Fibroblast of lung (primary cell): ENCODE measurements around the gene KIF16B. TPM values are rescaled to one million over a fixed set of nuclear protein-coding genes. Genes with fewer than 3 reads are reported as not detected.
"Not testable (repeated sequence)": the region's sequence is repeated elsewhere in the genome, so short reads cannot be mapped to it uniquely, and the experiment has no call there.

Source experiments
- DNase-seq, 2 donors: peaks; one replicate each; pipeline versions ENCODE4 v3.0.0 to v3.0.0-alpha.2; 2010; ENCODE audit warnings: low read depth in 2 of 2
- H2AFZ ChIP-seq: 2 replicates; pipeline ENCODE4 v1.5.1; 2012; ENCODE audit warnings: low read length, control low read depth, inconsistent platforms
- H3K27ac ChIP-seq: 2 replicates; pipeline ENCODE4 v1.5.1; 2011; ENCODE audit warnings: low read length, control low read depth; ENCODE audit not compliant: insufficient read depth
- H3K27me3 ChIP-seq: 2 replicates; pipeline ENCODE4 v1.5.1; 2011; ENCODE audit warnings: mild to moderate bottlenecking, low read length; ENCODE audit not compliant: control insufficient read depth, insufficient read depth
- H3K36me3 ChIP-seq: 2 replicates; pipeline ENCODE4 v1.5.1; 2011; ENCODE audit warnings: low read length; ENCODE audit not compliant: control insufficient read depth, insufficient read depth
- H3K4me1 ChIP-seq: 2 replicates; pipeline ENCODE4 v1.5.1; 2011; ENCODE audit warnings: low read length; ENCODE audit not compliant: control insufficient read depth, insufficient read depth; ENCODE audit errors: extremely low read depth
- H3K4me2 ChIP-seq: 2 replicates; pipeline ENCODE4 v1.5.1; 2011; ENCODE audit warnings: low read length, control low read depth; ENCODE audit not compliant: insufficient read depth; ENCODE audit errors: extremely low read depth
- H3K4me3 ChIP-seq, 4 experiments: fragments of 200-600 bp in 1 of 4; sonication (generic) in 1 of 4; replicated peaks in 1 of 4; 2 replicates each; pipeline ENCODE4 v1.5.1; 2011 to 2016; ENCODE audit warnings: low read length in 4 of 4, low read depth in 3 of 4, mild to moderate bottlenecking in 3 of 4, control low read depth in 2 of 4, inconsistent platforms in 1 of 4, mixed read lengths in 1 of 4; ENCODE audit not compliant: insufficient read depth in 1 of 4; ENCODE audit errors: control extremely low read depth in 1 of 4
- H3K79me2 ChIP-seq: 2 replicates; pipeline ENCODE4 v1.5.1; 2012; ENCODE audit warnings: mild to moderate bottlenecking, low read length, inconsistent platforms; ENCODE audit not compliant: control insufficient read depth, insufficient read depth
- H3K9ac ChIP-seq: 2 replicates; pipeline ENCODE4 v1.5.1; 2011; ENCODE audit warnings: mild to moderate bottlenecking, low read length, control low read depth; ENCODE audit not compliant: insufficient read depth
- H3K9me3 ChIP-seq: 2 replicates; pipeline ENCODE4 v1.5.1; 2012; ENCODE audit warnings: low read depth, low read length; ENCODE audit not compliant: control insufficient read depth, insufficient read depth
- H4K20me1 ChIP-seq: 2 replicates; pipeline ENCODE4 v1.5.1; 2011; ENCODE audit warnings: low read length; ENCODE audit not compliant: control insufficient read depth, insufficient read depth; ENCODE audit errors: extremely low read depth
- CTCF ChIP-seq, 2 donors: IDR thresholded peaks in 1 of 2; conservative IDR thresholded peaks in 1 of 2; 1 replicate in 1 of 2; 2 replicates in 1 of 2; pipeline ENCODE4 v1.5.1; 2011 to 2012; ENCODE audit warnings: low read length in 2 of 2, control low read depth in 1 of 2, inconsistent platforms in 1 of 2, low read depth in 1 of 2, mild to moderate bottlenecking in 1 of 2
- EZH2 ChIP-seq: IDR thresholded peaks from 2 replicates; pipeline ENCODE4 v1.5.1; 2012; ENCODE audit warnings: low read length, control low read depth, mild to moderate bottlenecking; ENCODE audit errors: missing control alignments
- polyA plus RNA-seq, 2 donors: library from polyadenylated mRNA; depleted of rRNA in 1 of 2; stranded (reverse) in 1 of 2; unstranded in 1 of 2; fragments of >200 nt; gene quantifications; 2 replicates each; pipeline ENCODE4 v1.2.1, GENCODE V29; 2011 to 2012; ENCODE audit warnings: missing spikeins in 1 of 2
- total RNA-seq: library from RNA; depleted of rRNA; stranded (reverse); fragments of >200 nt; gene quantifications from 2 replicates; pipeline ENCODE4 v1.2.1, GENCODE V29; 2014

KIF16B gene
- total and polyA plus RNA-seq, 2 donors (not counting 1 experiment from before 2014, with no cell fraction given): 7.7 to 17.3 TPM

- no peaks in the 10 kb centered on the region for H3K9me3 ChIP-seq
- no peaks in the 10 kb centered on the region for H3K36me3 ChIP-seq
- H3K9ac ChIP-seq: no peak overlapping the region
- no peak overlapping the region for H2AFZ ChIP-seq
- no peaks in the 10 kb centered on the region for H3K79me2 ChIP-seq
- no peaks in the 10 kb centered on the region for H3K4me1 ChIP-seq
- no peak overlapping the region for H3K4me3 ChIP-seq
- H3K4me2 ChIP-seq: no peak overlapping the region
- H3K27ac ChIP-seq: no peak overlapping the region
- no peak for TF ChIP-seq CTCF (conservative IDR thresholded peaks at IDR 0.05 in 1 of 2, IDR thresholded peaks at IDR 0.05 in 1 of 2; ENCODE audit: low read depth in 1 of 2, low read length in 2 of 2)
- TF ChIP-seq EZH2: no peak
- H4K20me1 ChIP-seq: no peaks in the 10 kb centered on the region
- no peaks in the 10 kb centered on the region for H3K27me3 ChIP-seq
- DNase-seq: no peak
These were observed 1.9 kb downstream of the KIF16B start for GRCh38 chr20:16571333-16571732.

- no peak for DNase-seq
- Histone ChIP-seq H3K27me3 (no peaks in the 10 kb centered on the region), H3K4me1 (no peaks in the 10 kb centered on the region), H3K4me2 (no peak overlapping the region), H3K79me2 (no peaks in the 10 kb centered on the region), H3K27ac (no peak overlapping the region), H3K36me3 (no peaks in the 10 kb centered on the region), H3K9ac (no peak overlapping the region), H2AFZ (no peak overlapping the region), H3K4me3 (no peak overlapping the region), H4K20me1 (no peaks in the 10 kb centered on the region), H3K9me3 (no peaks in the 10 kb centered on the region)
- TF ChIP-seq EZH2: no peak
- no peak for TF ChIP-seq CTCF (conservative IDR thresholded peaks at IDR 0.05 in 1 of 2, IDR thresholded peaks at IDR 0.05 in 1 of 2; ENCODE audit: low read depth in 1 of 2, low read length in 2 of 2)
These were observed 3.7 kb downstream of the KIF16B start for GRCh38 chr20:16569246-16570153.

GRCh38 chr20:16566080-16566479, 7.2 kb downstream of the KIF16B start:
- no peak overlapping the region for H3K4me2 ChIP-seq
- no peak overlapping the region for H3K4me3 ChIP-seq
- TF ChIP-seq CTCF (conservative IDR thresholded peaks at IDR 0.05 in 1 of 2, IDR thresholded peaks at IDR 0.05 in 1 of 2; ENCODE audit: low read depth in 1 of 2, low read length in 2 of 2) (no peak), EZH2 (no peak)
- no peaks in the 10 kb centered on the region for H3K79me2 ChIP-seq
- H3K27ac ChIP-seq: no peak overlapping the region
- no peak overlapping the region for H3K9ac ChIP-seq
- DNase-seq: no peak
- no peaks in the 10 kb centered on the region for H3K36me3 ChIP-seq
- no peaks in the 10 kb centered on the region for H3K9me3 ChIP-seq
- no peaks in the 10 kb centered on the region for H3K27me3 ChIP-seq
- H4K20me1 ChIP-seq: no peaks in the 10 kb centered on the region
- no peak overlapping the region for H2AFZ ChIP-seq
- no peaks in the 10 kb centered on the region for H3K4me1 ChIP-seq

- not testable (repeated sequence) for H3K36me3 ChIP-seq, H3K4me1 ChIP-seq, H4K20me1 ChIP-seq, H3K4me3 ChIP-seq, H3K27ac ChIP-seq, DNase-seq, H2AFZ ChIP-seq, H3K79me2 ChIP-seq, H3K4me2 ChIP-seq, H3K27me3 ChIP-seq, H3K9ac ChIP-seq, H3K9me3 ChIP-seq
These were observed 9.2 kb downstream of the KIF16B start for GRCh38 chr20:16564079-16564478.
